Subcutaneous abdominal adipose tissue (tissue), 5 donors: ENCODE data around the gene SLX4IP.
"Not testable (repeated sequence)": the region's sequence is repeated elsewhere in the genome, so short reads cannot be mapped to it uniquely, and the experiment has no call there.

Source experiments
- H3K27ac ChIP-seq: one replicate; pipeline ENCODE4 v1.7.0; 2013; ENCODE audit warnings: low read depth, mild to moderate bottlenecking, inconsistent platforms, low read length, moderate library complexity
- H3K27me3 ChIP-seq, 5 donors: one replicate each; pipeline ENCODE4 v1.7.0; 2013; ENCODE audit warnings: low read length in 5 of 5, inconsistent platforms in 1 of 5; ENCODE audit not compliant: control insufficient read depth in 5 of 5, insufficient read depth in 4 of 5
- H3K36me3 ChIP-seq, 5 donors: one replicate each; pipeline ENCODE4 v1.7.0; 2013; ENCODE audit warnings: low read length in 5 of 5; ENCODE audit not compliant: control insufficient read depth in 5 of 5, insufficient read depth in 5 of 5
- H3K4me1 ChIP-seq, 5 donors: one replicate each; pipeline ENCODE4 v1.7.0; 2013; ENCODE audit warnings: low read length in 5 of 5, mild to moderate bottlenecking in 3 of 5, moderate library complexity in 1 of 5; ENCODE audit not compliant: control insufficient read depth in 5 of 5, insufficient read depth in 5 of 5
- H3K4me3 ChIP-seq, 5 donors: one replicate each; pipeline ENCODE4 v1.7.0; 2013; ENCODE audit warnings: low read length in 5 of 5, low read depth in 1 of 5
- H3K9ac ChIP-seq, 5 donors: one replicate each; pipeline ENCODE4 v1.7.0; 2013; ENCODE audit warnings: low read length in 5 of 5, mild to moderate bottlenecking in 4 of 5, moderate library complexity in 3 of 5
- H3K9me3 ChIP-seq, 5 donors: one replicate each; pipeline ENCODE4 v1.7.0; 2013; ENCODE audit warnings: low read length in 5 of 5; ENCODE audit not compliant: control insufficient read depth in 5 of 5
- donor health status: healthy.
- donor health status: healthy.
- donor health status: healthy.
- donor health status: healthy.
- donor health status: healthy.

SLX4IP gene

GRCh38 chr20:10616212-10616611 is 181.1 kb downstream of the SLX4IP start:
- H3K27ac ChIP-seq: no peak overlapping the region
- no peak overlapping the region for H3K4me3 ChIP-seq
- no peaks in the 10 kb centered on the region for H3K9me3 ChIP-seq
- no peak overlapping the region for H3K9ac ChIP-seq
- H3K36me3 ChIP-seq: no peaks in the 10 kb centered on the region
- H3K27me3 ChIP-seq: no peaks in the 10 kb centered on the region
- peaks cover 0 to 11% (median 0%) of the 10 kb centered on the region in 5 donors for H3K4me1 ChIP-seq

DNA sequence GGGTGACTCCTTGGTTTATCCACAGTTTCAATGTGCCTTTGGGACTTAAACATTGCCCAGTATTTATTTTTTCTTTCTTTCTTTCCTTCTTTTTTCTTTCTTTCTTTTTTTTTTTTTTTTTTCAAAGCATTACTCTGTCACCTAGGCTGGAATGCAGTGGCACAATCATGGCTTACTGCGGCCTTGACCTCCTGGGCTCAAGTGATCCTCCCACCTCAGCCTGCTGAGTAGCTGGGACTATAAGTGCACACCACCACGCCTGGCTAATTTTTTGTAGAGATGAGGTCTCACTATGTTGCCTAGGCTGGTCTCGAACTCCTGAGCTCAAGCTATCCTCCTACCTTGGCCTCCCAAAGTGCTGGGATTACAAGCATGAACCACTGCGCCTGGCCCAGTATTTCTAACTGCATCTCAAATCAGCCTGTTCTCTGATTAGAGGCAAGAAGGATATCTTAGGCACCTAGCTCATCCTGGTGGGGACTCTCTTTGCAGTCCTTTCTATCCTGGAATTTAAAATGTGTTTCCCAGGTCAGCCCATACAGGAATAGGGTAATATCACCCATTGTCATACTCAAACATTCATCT is 182.5 kb downstream of the SLX4IP start:
- H3K27ac ChIP-seq: not testable (repeated sequence)
- peaks cover 3 to 14% (median 5%) of the 10 kb centered on the region in 5 donors for H3K4me1 ChIP-seq

GRCh38 chr20:10618611-10619245 is 183.6 kb downstream of the SLX4IP start:
- Histone ChIP-seq H3K9me3 (no peaks in the 10 kb centered on the region), H3K27me3 (no peaks in the 10 kb centered on the region), H3K4me3 (no peak overlapping the region), H3K27ac (no peak overlapping the region), H3K4me1 (peaks cover 5 to 20% (median 13%) of the 10 kb centered on the region in 5 donors), H3K9ac (no peak overlapping the region), H3K36me3 (no peaks in the 10 kb centered on the region)

More for the DNA sequence above, 182.5 kb downstream of the SLX4IP start:
- H3K36me3 ChIP-seq, H3K27me3 ChIP-seq, H3K9ac ChIP-seq, H3K9me3 ChIP-seq, H3K4me3 ChIP-seq: not testable (repeated sequence)

DNA sequence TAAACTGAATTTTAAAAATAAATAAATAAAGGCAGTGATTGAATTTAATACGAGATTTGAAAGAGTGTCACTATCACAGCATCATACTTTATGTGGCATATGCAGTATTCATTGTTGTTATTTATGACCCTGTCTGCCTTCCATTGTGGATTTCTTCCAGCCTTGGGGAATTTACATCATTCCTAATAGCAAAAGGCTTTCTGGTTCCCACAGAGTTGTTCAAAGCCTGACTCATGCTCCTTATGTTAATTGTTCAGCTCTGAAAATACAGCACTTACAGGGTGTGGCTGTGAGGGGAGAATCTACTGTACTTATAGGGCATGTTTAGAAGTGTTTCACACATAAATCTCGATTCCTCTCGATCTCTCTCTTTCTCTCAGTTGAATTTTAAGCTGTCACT is 184.3 kb downstream of the SLX4IP start:
- no peaks in the 10 kb centered on the region for H3K27me3 ChIP-seq
- no peak overlapping the region for H3K27ac ChIP-seq
- H3K4me3 ChIP-seq: no peak overlapping the region
- H3K36me3 ChIP-seq: no peaks in the 10 kb centered on the region
- H3K9me3 ChIP-seq: no peaks in the 10 kb centered on the region
- H3K4me1 ChIP-seq: peaks cover 5 to 23% (median 13%) of the 10 kb centered on the region in 5 donors
- peak overlapping the region in 1 of 5 donors; percentile 49 for H3K9ac ChIP-seq

DNA sequence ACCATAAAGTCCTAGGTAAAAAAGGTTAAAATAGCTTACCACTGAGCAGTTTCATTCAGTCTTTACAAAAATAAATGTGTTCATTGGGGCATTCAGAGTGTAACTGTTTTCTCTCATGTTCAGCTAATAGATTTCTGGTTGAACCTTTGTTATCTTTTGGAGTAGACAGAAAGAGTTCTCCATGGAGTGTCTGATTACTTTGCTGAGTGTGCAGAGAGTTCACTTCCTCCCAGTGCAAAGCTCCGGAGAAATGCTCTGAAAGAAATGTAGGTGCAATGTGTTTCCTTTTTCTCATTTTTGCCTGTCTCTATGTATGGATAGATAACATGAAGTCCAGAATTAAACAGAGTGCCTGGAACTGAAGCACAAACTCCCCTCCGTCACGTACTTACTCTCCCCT is 186.0 kb downstream of the SLX4IP start:
- H3K4me3 ChIP-seq: no peak overlapping the region
- no peak overlapping the region for H3K27ac ChIP-seq
- H3K4me1 ChIP-seq: peaks cover 5 to 23% (median 13%) of the 10 kb centered on the region in 5 donors
- H3K9me3 ChIP-seq: no peaks in the 10 kb centered on the region
- H3K27me3 ChIP-seq: no peaks in the 10 kb centered on the region
- H3K9ac ChIP-seq: no peak overlapping the region
- H3K36me3 ChIP-seq: no peaks in the 10 kb centered on the region

GRCh38 chr20:10622657-10623418 is 187.7 kb downstream of the SLX4IP start:
- Histone ChIP-seq H3K9ac (peak overlapping the region in 1 of 5 donors; percentile 34), H3K36me3 (no peaks in the 10 kb centered on the region), H3K4me3 (peak overlapping the region in 4 of 5 donors; percentile 11 to 44 (median 27)), H3K4me1 (peaks cover 5 to 32% (median 24%) of the 10 kb centered on the region in 5 donors), H3K27me3 (no peaks in the 10 kb centered on the region), H3K27ac (peak overlapping the region; percentile 64), H3K9me3 (no peaks in the 10 kb centered on the region)

DNA sequence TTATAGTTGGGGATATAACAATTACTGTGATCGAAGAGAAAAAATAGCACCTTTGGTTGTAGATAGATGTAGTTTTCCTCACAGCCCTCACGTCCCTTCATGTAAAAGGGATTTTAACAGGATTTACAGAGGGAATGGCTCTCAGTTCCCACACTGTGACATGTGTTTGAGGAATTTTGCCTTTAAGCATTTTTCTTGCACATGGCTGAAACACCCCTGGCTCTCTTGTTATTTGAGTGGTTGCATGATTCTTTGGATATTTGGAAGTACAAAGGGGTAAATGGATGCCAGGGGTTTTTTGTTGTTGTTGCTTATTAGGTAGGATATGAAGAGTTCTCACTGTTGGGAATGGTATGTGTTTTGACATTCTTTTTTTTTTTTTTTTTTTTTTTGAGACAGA is 190.5 kb downstream of the SLX4IP start:
- H3K36me3 ChIP-seq: no peaks in the 10 kb centered on the region
- H3K4me1 ChIP-seq: peaks cover 4 to 51% (median 43%) of the 10 kb centered on the region in 5 donors
- H3K27ac ChIP-seq: no peak overlapping the region
- H3K27me3 ChIP-seq: no peaks in the 10 kb centered on the region
- H3K9ac ChIP-seq: no peak overlapping the region
- no peak overlapping the region for H3K4me3 ChIP-seq
- H3K9me3 ChIP-seq: no peaks in the 10 kb centered on the region

GRCh38 chr20:10626896-10627295 is 191.8 kb downstream of the SLX4IP start:
- no peak overlapping the region for H3K9ac ChIP-seq
- no peak overlapping the region for H3K27ac ChIP-seq

DNA sequence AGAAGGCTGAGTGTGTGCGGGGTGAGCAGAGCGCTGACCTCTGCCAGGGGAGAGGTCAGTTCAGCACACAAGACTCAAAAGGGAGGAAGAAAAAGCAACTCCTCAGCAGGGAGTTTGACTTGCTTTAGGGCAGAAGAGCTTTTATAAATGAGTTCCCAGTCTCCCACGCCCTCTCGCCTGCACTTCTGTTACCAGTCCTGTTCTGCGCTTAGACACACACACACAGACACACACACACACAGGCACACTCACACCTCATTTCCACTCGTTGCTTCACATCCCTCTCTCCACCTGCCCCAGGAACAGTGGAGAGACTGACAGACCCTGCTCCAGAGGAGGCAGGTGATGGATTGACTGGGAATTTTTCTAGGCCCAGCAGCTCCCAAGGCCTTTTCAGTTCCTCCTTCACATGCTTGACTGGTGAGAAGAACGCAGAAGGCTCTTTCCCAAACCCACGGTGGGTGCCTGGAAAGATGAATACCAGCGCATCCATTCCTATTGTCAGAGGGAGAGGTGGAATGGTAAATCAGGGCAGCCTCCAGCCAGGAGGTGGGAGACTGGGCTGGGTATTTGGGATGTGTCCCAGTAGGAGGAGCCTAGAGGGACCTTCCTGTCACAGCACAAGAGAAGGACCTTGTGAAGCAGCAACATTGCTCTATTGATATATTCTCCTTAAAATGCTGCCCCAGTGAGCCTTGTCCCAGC is 195.0 kb downstream of the SLX4IP start:
- peaks cover 4 to 54% (median 44%) of the 10 kb centered on the region in 5 donors for H3K4me1 ChIP-seq
- H3K27ac ChIP-seq: no peak overlapping the region
- peak overlapping the region in 1 of 5 donors; percentile 57 for H3K9ac ChIP-seq
- H3K27me3 ChIP-seq: no peaks in the 10 kb centered on the region
- no peak overlapping the region for H3K4me3 ChIP-seq
- H3K9me3 ChIP-seq: no peaks in the 10 kb centered on the region
- no peaks in the 10 kb centered on the region for H3K36me3 ChIP-seq

More at GRCh38 chr20:10626896-10627295, 191.8 kb downstream of the SLX4IP start:
- Histone ChIP-seq H3K4me1 (peaks cover 4 to 51% (median 43%) of the 10 kb centered on the region in 5 donors), H3K4me3 (no peak overlapping the region), H3K36me3 (no peaks in the 10 kb centered on the region), H3K9me3 (no peaks in the 10 kb centered on the region), H3K27me3 (no peaks in the 10 kb centered on the region)
